Calu3 (cell line): ENCODE measurements around the gene BFSP2. TPM values are rescaled to one million over a fixed set of nuclear protein-coding genes. Genes with fewer than 3 reads are reported as not detected.

Source experiments
- BruUV-seq: library from RNA; stranded (reverse); fragments of 400-500 nt; replicated peaks from 2 replicates; lab custom pipeline; 2021; lab: Mats Ljungman, UMichigan
- CTCF ChIA-PET: fragments of 300-600 bp; sonication (Branson Sonifier 250); formaldehyde crosslinking; loops from one replicate; lab custom pipeline; 2022; ENCODE audit warnings: antibody characterized with exemption; lab: Charles Lee
- DNase-seq: peaks from one replicate; pipeline ENCODE4 v3.0.0; 2022
- H3K27ac Mint-ChIP-seq: one replicate; pipeline ENCODE4 v1.8.0; 2022; ENCODE audit warnings: mixed read lengths; ENCODE audit not compliant: unreplicated experiment
- H3K27me3 Mint-ChIP-seq: one replicate; pipeline ENCODE4 v1.8.0; 2022; ENCODE audit warnings: mixed read lengths; ENCODE audit not compliant: unreplicated experiment
- H3K36me3 Mint-ChIP-seq: one replicate; pipeline ENCODE4 v1.8.0; 2022; ENCODE audit warnings: mild to moderate bottlenecking, moderate library complexity, mixed read lengths; ENCODE audit not compliant: insufficient read depth, unreplicated experiment
- H3K4me1 Mint-ChIP-seq: one replicate; pipeline ENCODE4 v1.8.0; 2022; ENCODE audit warnings: mild to moderate bottlenecking, low read depth, mixed read lengths; ENCODE audit not compliant: unreplicated experiment
- H3K4me3 Mint-ChIP-seq: one replicate; pipeline ENCODE4 v1.8.0; 2022; ENCODE audit warnings: mild to moderate bottlenecking, low read depth, moderate library complexity, mixed read lengths; ENCODE audit not compliant: unreplicated experiment
- H3K9me3 Mint-ChIP-seq: one replicate; pipeline ENCODE4 v1.8.0; 2022; ENCODE audit warnings: low read depth, mixed read lengths; ENCODE audit not compliant: unreplicated experiment
- CTCF ChIP-seq: fragments of 200-600 bp; IDR thresholded peaks from one replicate; pipeline ENCODE4 v1.8.0; 2022; ENCODE audit warnings: antibody characterized with exemption; ENCODE audit not compliant: unreplicated experiment
- intact Hi-C: fragments of 100-400 bp; cut with micrococcal nuclease; formaldehyde crosslinking; loops from one replicate; pipeline ENCODE4 v1.10.0; 2022; ENCODE audit not compliant: unreplicated experiment
- total RNA-seq: library from RNA; stranded (reverse); gene quantifications from 2 replicates; pipeline ENCODE4 v1.2.3, GENCODE V29; 2022

Gene BFSP2
- total RNA-seq, 1 experiment from 2014 or later = not detected

DNA sequence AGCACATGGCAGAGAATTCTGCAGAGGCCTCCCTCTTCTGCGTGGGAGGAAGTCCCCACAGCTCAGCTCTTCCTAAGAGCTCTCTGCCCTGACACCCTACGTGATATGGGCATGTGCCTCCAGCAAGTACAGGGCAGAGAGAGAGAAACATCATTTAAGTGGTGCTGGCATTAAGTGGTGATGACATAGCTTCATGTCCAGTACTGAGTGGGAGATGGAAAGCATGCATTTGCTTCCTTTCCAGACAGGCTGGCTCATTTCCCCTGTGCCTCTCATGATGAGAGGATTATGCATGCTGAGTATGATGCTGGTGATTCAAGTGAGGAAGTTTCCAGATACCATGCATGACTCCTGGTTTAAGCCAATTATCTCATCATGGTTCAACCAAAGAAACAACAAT, 26.9 kb downstream of the BFSP2 start:
- Mint-ChIP-seq H3K36me3 (peaks cover 5% of the 10 kb centered on the region), H3K27ac (no peak overlapping the region)
- CTCF ChIA-PET = interaction anchor here (0.6 kb wide), 2 partner anchors 9 to 1139 kb away, joined by 3 to 4 read pairs; no protein-coding TSS in a partner anchor

DNA sequence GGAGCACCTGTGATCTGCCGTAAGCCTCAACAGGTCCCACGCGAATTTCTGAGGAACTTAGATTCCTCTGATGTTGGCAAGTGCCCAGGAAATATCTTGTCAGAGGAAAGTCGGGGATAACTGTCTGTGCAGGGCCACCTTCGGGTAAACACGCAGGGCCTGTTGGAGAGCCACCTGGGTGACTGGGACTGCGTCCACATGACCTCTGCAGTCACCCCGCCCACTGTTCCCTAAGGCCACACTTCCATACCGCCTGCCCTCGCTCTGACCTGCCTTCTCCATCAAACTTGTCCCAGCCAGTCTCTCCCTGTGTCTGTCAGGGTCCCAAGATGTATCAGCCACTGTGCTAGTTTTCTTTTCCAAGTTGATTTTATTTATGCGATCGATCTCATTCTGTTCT, 28.7 kb downstream of the BFSP2 start:
- CTCF ChIA-PET = no interaction called here
- Mint-ChIP-seq H3K4me1 (no peaks in the 10 kb centered on the region), H3K9me3 (no peaks in the 10 kb centered on the region), H3K36me3 (peaks cover 5% of the 10 kb centered on the region), H3K4me3 (no peak overlapping the region), H3K27ac (no peak overlapping the region), H3K27me3 (peaks cover 50% of the 10 kb centered on the region)
- no TSS peak for BruUV-seq
- DNase-seq = no peak
- intact Hi-C loops = no loop called here
- no peak for TF ChIP-seq CTCF

More for the DNA sequence above, 26.9 kb downstream of the BFSP2 start:
- intact Hi-C loops = no loop called here
- no peak for TF ChIP-seq CTCF
- Mint-ChIP-seq H3K9me3 (no peaks in the 10 kb centered on the region), H3K4me3 (no peak overlapping the region), H3K4me1 (no peaks in the 10 kb centered on the region), H3K27me3 (peaks cover 68% of the 10 kb centered on the region)
- BruUV-seq = no TSS peak
- no peak for DNase-seq

DNA sequence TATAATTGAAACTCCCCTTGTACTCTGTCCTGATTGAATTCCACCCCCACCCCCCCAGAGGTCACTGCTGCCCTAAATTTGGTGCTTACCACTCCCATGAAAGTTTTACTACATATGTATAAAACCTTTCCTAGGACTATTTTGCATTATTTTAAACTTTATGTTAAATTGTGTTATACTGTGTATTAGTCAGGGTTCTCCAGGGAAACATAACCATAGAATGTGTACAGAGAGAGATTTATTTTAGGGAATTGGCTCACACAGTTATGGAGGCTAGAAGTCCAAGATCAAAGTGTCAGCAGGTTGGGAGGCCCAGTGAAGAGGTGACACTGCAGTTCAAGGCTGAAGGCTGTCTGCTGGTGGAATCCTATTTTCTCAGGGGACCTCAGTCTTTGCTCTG, 29.2 kb downstream of the BFSP2 start:
- intact Hi-C loops = no loop called here
- DNase-seq = no peak
- H3K36me3 Mint-ChIP-seq = peaks cover 5% of the 10 kb centered on the region
- H3K9me3 Mint-ChIP-seq = no peaks in the 10 kb centered on the region
- BruUV-seq = no TSS peak
- peaks cover 50% of the 10 kb centered on the region for H3K27me3 Mint-ChIP-seq
- CTCF ChIA-PET = no interaction called here
- TF ChIP-seq CTCF = no peak
- no peak overlapping the region for H3K4me3 Mint-ChIP-seq
- no peak overlapping the region for H3K27ac Mint-ChIP-seq
- H3K4me1 Mint-ChIP-seq = no peaks in the 10 kb centered on the region

- peaks cover 4% of the 10 kb centered on the region for H3K9me3 Mint-ChIP-seq
- DNase-seq = no peak
- intact Hi-C loops = loop anchor here (5.0 kb wide), 1 partner anchor 1668 kb away; no protein-coding TSS in a partner anchor
- H3K27ac Mint-ChIP-seq = no peak overlapping the region
- BruUV-seq = no TSS peak
- H3K4me3 Mint-ChIP-seq = no peak overlapping the region
- H3K27me3 Mint-ChIP-seq = no peaks in the 10 kb centered on the region
- no peaks in the 10 kb centered on the region for H3K36me3 Mint-ChIP-seq
- no peak for TF ChIP-seq CTCF
- CTCF ChIA-PET = interaction anchor here (0.6 kb wide), 1 partner anchor 169 kb away, joined by 3 read pairs; no protein-coding TSS in a partner anchor
- H3K4me1 Mint-ChIP-seq = peaks cover 30% of the 10 kb centered on the region
Observed at GRCh38 chr3:133439563-133439962, 39.7 kb downstream of the BFSP2 start.
